ENCODE measurements around the gene EPSTI1.

The EPSTI1 gene

DNA sequence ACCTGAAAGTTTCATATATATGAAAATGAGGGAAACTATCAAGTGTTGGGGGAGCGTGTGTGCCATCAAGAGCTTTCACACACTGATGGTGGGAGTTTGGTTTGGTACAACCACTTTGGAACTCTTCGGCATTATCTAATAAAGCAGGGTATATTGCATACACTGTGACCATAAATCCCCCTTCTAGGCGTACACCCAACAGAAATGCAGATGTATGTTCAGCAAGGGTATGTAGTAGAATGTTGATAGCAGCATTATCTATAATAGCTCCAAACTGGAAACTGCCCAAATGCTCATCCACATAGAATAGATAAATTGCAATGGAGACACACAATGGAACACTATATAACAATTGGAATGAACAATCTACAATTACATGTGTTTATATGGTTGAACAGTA, 139.9 kb downstream of the EPSTI1 start:
- no peak for DNase-seq (ENCODE audit: low read depth in 1 of 2, low spot score in 1 of 2)

DNA sequence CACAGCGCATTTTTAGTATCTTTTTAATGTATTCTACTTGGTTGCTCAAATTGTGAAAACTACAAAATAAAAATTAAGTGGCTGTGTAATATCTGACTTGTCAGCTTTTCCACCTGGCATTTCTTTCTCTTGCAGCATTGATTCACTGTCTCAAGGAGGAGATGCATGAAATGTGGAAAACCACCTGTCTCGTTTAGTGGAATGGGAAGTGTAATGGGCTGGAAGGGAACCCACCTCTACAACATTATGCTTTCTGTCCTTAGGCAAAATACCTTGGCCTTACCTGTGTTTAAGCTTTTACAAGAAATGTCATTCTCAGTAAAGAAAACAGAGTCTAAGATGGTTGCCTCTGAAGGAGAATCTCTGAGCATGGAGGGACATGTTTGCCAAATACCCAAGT, 142.8 kb downstream of the EPSTI1 start:
- DNase-seq (ENCODE audit: low read depth in 1 of 2, low spot score in 1 of 2): no peak

DNA sequence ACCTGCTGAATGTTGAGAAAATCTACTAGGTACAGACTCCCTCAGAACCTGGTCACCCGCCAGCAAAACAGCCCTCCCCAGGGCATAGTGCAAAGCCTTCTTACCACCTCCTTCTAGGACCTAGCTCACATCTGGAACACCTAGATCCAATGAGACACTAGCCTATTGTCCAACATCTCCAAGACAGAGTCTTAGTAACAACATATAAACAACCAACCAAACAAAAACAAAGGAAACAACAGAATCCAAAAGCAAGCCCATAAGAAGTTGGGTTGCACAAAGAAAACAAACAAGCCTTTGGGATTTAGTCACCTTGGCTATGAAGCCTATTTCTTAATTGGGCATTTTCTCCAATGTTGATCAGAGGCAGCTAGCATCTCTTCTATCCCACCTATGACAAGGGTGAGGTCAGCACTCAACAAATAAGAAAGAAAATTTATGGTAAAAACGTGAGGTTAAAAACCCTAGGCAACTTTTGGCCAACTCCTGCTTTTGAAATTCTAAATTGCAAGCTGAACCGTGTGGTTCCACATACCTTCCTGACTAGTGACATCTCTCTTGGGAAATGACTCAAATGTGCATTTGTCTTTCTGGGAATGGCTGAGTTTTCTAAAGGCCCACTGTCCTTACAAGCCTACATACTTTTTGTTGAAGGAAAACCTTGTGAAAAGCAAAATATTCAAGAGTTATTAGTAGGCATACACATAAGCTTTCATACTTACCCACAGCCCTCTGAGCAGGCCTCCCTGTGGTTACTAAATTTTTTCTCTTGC, 144.0 kb downstream of the EPSTI1 start:
- DNase-seq (ENCODE audit: low read depth in 1 of 2, low spot score in 1 of 2): no peak

DNA sequence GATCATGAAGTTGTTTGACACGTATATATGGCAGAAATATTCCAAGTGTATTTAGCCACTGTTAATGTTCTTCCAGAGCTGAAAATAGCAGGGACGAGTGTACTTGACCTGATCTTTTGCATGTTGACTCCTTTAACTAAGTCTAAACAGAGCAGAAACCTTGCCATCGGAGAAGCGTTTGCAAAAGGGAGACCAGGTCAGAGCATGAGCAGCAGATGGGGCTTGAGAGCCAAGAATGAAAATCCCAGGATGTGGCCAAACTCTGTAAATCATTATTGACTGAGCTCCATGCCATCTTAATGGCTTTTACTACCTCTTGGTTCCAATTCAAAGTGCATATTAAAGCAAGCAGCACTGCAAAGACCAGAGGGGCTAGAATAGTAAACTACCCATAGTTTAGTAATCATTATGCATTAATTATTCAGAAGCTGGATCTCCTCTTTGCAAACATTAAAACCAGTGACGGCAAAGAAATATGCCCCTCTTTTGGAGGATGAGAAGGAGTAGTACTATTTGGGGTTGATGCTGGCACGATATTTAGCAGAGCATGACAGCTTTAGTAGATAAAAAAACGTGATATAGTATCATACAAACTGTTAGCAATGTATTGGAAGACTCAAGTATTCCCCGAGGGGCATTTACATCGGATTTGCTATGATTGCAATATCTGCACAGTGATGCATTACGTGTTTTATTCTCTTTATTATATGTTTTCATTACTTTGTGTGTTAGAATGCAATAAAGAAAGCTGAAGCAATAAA, 154.9 kb downstream of the EPSTI1 start:
- DNase-seq (ENCODE audit: low read depth in 1 of 2, low spot score in 1 of 2): no peak
